Measurements from ENCODE around the gene OR2H2. TPM values are rescaled to one million over a fixed set of nuclear protein-coding genes. Genes with fewer than 3 reads are reported as not detected.
A peak's percentile ranks its signal among the peaks of the same experiment; 100 is the strongest.

Gene OR2H2
- total and polyA plus RNA-seq, 10 donors: not detected

DNA sequence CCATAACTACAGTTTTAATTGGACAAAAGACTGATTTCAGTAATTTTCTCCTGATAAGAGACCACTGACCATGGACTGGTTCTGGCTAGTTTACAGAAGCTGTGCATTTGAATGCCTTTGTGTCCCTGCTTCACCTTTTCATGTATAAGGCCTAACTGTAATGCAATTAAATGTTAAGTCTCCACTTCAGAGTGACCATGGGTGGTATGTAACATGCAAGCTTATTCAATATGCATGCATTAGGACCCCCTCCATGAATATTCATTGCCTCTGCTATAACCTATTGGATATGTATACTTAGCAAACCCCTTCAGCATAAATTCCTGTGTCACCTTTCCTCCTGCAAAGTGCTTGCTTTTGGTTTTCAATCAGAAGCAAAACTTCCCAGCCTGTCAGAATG lies 27.6 kb upstream of the OR2H2 start:
- peaks cover 13 to 23% (median 16%) of the 10 kb centered on the region in 6 donors for H3K4me1 ChIP-seq
- TF ChIP-seq, protein P1, sequence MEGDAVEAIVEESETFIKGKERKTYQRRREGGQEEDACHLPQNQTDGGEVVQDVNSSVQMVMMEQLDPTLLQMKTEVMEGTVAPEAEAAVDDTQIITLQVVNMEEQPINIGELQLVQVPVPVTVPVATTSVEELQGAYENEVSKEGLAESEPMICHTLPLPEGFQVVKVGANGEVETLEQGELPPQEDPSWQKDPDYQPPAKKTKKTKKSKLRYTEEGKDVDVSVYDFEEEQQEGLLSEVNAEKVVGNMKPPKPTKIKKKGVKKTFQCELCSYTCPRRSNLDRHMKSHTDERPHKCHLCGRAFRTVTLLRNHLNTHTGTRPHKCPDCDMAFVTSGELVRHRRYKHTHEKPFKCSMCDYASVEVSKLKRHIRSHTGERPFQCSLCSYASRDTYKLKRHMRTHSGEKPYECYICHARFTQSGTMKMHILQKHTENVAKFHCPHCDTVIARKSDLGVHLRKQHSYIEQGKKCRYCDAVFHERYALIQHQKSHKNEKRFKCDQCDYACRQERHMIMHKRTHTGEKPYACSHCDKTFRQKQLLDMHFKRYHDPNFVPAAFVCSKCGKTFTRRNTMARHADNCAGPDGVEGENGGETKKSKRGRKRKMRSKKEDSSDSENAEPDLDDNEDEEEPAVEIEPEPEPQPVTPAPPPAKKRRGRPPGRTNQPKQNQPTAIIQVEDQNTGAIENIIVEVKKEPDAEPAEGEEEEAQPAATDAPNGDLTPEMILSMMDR (IDR thresholded peaks at IDR 0.05 in 8 of 11, conservative IDR thresholded peaks at IDR 0.05 in 3 of 11): no peak
- TF ChIP-seq POLR2A (IDR thresholded peaks at IDR 0.05) (no peak), POLR2AphosphoS5 (IDR thresholded peaks at IDR 0.05) (no peak)
- H3K27me3 ChIP-seq (replicated peaks in 1 of 7): peaks cover 0 to 45% (median 25%) of the 10 kb centered on the region in 7 donors
- no peaks in the 10 kb centered on the region for H3K9me3 ChIP-seq
- intact Hi-C loops (cut with DNase I; ENCODE audit: low total_unique reads): no loop called here
- no peak overlapping the region for H3K4me3 ChIP-seq
- H3K27ac ChIP-seq: no peak overlapping the region
- DNase-seq: no peak
- H3K36me3 ChIP-seq: no peaks in the 10 kb centered on the region

DNA sequence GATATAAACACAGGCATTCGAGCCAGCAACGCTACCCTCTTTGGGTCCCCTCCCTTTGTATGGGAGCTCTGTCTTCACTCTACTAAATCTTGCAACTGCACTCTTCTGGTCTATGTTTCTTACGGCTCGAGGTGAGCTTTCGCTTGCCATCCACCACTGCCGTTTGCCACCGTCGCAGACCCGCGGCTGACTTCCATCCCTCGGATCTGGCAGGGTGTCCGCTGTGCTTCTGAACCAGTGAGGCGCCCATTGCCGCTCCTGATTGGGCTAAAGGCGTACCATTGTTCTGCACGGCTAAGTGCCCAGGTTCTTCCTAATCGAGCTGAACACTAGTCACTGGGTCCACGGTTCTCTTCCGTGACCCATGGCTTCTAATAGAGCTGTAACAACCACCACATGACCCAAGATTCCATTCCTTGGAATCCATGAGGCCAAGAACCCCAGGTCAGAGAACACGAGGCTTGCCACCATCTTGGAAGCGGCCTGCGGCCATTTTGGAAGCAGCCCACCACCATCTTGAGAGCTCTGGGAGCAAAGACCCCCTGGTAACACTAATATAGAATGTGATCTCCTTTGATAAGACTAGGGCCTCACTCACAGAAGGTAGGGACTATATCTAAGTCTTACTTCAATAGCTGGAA lies 26.4 kb upstream of the OR2H2 start:
- TF ChIP-seq POLR2A (IDR thresholded peaks at IDR 0.05): no peak
- TF ChIP-seq, protein P1 (IDR thresholded peaks at IDR 0.05 in 8 of 11, conservative IDR thresholded peaks at IDR 0.05 in 3 of 11): no peak
- TF ChIP-seq POLR2AphosphoS5 (IDR thresholded peaks at IDR 0.05): no peak
- WGBS, 5 donors: 86 to 94% (median 92%) methylated on average over 22 of the region's 22 CpGs
- Histone ChIP-seq H3K9me3 (no peaks in the 10 kb centered on the region), H3K36me3 (no peaks in the 10 kb centered on the region), H3K4me1 (peaks cover 5 to 11% (median 7%) of the 10 kb centered on the region in 6 donors), H3K4me3 (no peak overlapping the region), H3K27me3 (replicated peaks in 1 of 7) (peaks cover 0 to 33% (median 19%) of the 10 kb centered on the region in 7 donors), H3K27ac (no peak overlapping the region)
- intact Hi-C loops (cut with DNase I; ENCODE audit: low total_unique reads): no loop called here
- no peak for DNase-seq

DNA sequence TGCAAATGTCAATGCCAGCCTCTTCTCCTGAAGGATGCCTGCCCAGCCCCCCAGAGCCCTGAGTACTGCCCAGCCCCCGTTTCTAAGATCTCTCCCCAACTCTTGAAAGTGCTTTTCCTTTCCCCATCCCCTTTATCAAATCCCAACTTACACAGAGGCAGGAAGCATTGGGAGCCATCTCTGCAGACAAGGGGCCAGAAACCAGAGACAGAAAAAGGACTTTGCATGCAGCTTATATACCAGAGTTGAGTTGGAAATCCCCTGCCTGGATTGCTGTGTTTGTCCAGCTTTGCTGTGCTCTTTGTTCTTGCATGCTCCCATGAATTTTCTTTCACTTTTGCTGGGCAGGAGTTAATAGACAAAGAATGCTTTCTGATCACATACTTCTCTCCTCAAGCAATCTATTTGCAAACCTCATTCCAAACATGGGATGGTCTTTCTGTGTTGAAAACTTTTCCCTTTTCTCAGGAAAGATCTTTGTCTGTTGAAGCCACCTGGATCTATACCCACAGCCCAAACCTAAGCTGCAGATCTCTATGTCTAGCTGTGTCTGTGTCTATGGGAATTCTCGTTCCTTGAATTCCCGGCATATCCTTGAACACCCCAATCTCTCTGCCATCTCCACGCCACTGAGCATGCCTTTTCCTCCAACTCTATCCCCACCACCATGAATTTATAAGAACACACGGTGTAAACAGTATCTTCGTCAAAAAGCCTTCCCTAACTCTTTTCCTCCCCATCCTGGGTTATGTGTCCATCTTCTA lies 25.2 kb upstream of the OR2H2 start, which contains the start of gene UBD:
TSS of gene UBD (minus strand) at position 209 of the 764 bp plus-strand sequence. CDS start at position 178, 31 bp downstream.
- Histone ChIP-seq H3K9me3 (no peaks in the 10 kb centered on the region), H3K27ac (peak within 1 kb of the TSS in 2 of 8 donors; percentile 6 to 9), H3K4me3 (peak within 1 kb of the TSS in 1 of 8 donors; percentile 22), H3K4me1 (no peaks in the 10 kb centered on the region), H3K36me3 (no peaks in the 10 kb centered on the region), H3K27me3 (replicated peaks in 1 of 7) (peaks cover 0 to 22% (median 9%) of the 10 kb centered on the region in 7 donors)
- intact Hi-C loops (cut with DNase I; ENCODE audit: low total_unique reads): no loop called here
- no peak for DNase-seq
- TF ChIP-seq POLR2AphosphoS5 (IDR thresholded peaks at IDR 0.05) (no peak), POLR2A (IDR thresholded peaks at IDR 0.05) (no peak)
- TF ChIP-seq, protein P1 (IDR thresholded peaks at IDR 0.05 in 8 of 11, conservative IDR thresholded peaks at IDR 0.05 in 3 of 11): no peak
- WGBS, 5 donors: 72 to 82% (median 77%) methylated on average over 6 of the region's 6 CpGs

DNA sequence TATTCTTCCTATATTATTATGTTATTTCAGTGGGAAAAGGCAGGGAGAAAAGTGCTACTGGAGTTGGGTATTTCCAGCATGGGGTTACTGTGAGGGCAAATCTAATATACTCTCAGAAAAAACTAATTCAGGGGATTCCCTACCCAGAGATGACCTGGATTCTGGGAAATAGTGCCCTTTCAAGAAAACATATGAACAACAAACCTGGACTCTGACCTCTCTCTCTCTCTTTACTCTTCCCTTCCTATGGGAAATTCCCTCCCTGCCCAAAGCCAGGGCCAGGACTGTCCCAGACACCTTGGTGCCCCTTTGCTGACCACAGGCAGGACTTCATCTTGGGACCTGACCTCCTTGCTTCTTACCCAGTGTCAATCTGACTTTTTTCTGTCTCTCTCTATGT lies 23.8 kb upstream of the OR2H2 start:
- no peak for DNase-seq
- intact Hi-C loops (cut with DNase I; ENCODE audit: low total_unique reads): no loop called here

More for the DNA sequence above, 23.8 kb upstream of the OR2H2 start:
- no peaks in the 10 kb centered on the region for H3K36me3 ChIP-seq
- H3K4me3 ChIP-seq: no peak overlapping the region
- no peaks in the 10 kb centered on the region for H3K4me1 ChIP-seq
- H3K27ac ChIP-seq: no peak overlapping the region
- no peaks in the 10 kb centered on the region for H3K9me3 ChIP-seq
- H3K27me3 ChIP-seq (replicated peaks in 1 of 7): peaks cover 0 to 12% (median 0%) of the 10 kb centered on the region in 7 donors
- TF ChIP-seq, protein P1 (IDR thresholded peaks at IDR 0.05 in 8 of 11, conservative IDR thresholded peaks at IDR 0.05 in 3 of 11): no peak
- TF ChIP-seq POLR2AphosphoS5 (IDR thresholded peaks at IDR 0.05) (no peak), POLR2A (IDR thresholded peaks at IDR 0.05) (no peak)

Data from spleen (tissue), 11 donors.